Activated T-cell treated with anti-CD3 and anti-CD28 coated beads for 24 hours (primary cell): ENCODE measurements around the gene ATF6B.

Source experiments
- DNase-seq: peaks from one replicate; pipeline ENCODE4 v3.0.0-alpha.2; 2020; ENCODE audit warnings: low read depth

ATF6B gene

GRCh38 chr6:32131439-32131948 is 3.4 kb upstream of the ATF6B start:
- DNase-seq, result no peak

GRCh38 chr6:32129297-32130088 is 1.4 kb upstream of the ATF6B start:
- no peak for DNase-seq

GRCh38 chr6:32128751-32129296 is 778 bp upstream of the ATF6B start:
- no peak for DNase-seq

GRCh38 chr6:32127409-32127716 is 683 bp downstream of the ATF6B start:
- no peak for DNase-seq

GRCh38 chr6:32126880-32127279 is 1.2 kb downstream of the ATF6B start:
- DNase-seq, result no peak

- DNase-seq, result no peak
These were observed 4.4 kb downstream of the ATF6B start for GRCh38 chr6:32123681-32124080.

GRCh38 chr6:32120573-32121059 is 7.4 kb downstream of the ATF6B start:
- no peak for DNase-seq

GRCh38 chr6:32118782-32119628 is 9.0 kb downstream of the ATF6B start:
- DNase-seq, result peak; percentile 57

GRCh38 chr6:32117461-32117860 is 10.6 kb downstream of the ATF6B start:
- no peak for DNase-seq

GRCh38 chr6:32116674-32117073 is 11.4 kb downstream of the ATF6B start:
- DNase-seq, result no peak

GRCh38 chr6:32115623-32116022 is 12.4 kb downstream of the ATF6B start:
- no peak for DNase-seq

- no peak for DNase-seq
These were observed 13.2 kb downstream of the ATF6B start for GRCh38 chr6:32114796-32115195.

GRCh38 chr6:32113386-32114352 is 14.4 kb downstream of the ATF6B start:
- no peak for DNase-seq

- DNase-seq, result no peak
These were observed 15.5 kb downstream of the ATF6B start for GRCh38 chr6:32112431-32112980.

- no peak for DNase-seq
These were observed 16.5 kb downstream of the ATF6B start for GRCh38 chr6:32111424-32112066.

- no peak for DNase-seq
These were observed 17.4 kb downstream of the ATF6B start for GRCh38 chr6:32110632-32111031.

- no peak for DNase-seq
These were observed 18.3 kb downstream of the ATF6B start for GRCh38 chr6:32109765-32110160.

GRCh38 chr6:32109114-32109764 is 18.8 kb downstream of the ATF6B start, which contains the start of gene TNXB:
Gene TNXB (minus strand): TSS chr6:32109338. CDS start chr6:32098198, 11,140 bp downstream.
- DNase-seq, result no peak

- no peak for DNase-seq
These were observed 19.3 kb downstream of the ATF6B start for GRCh38 chr6:32108727-32109113.

- DNase-seq, result no peak
These were observed 19.9 kb downstream of the ATF6B start for GRCh38 chr6:32108094-32108627.
